T-helper 1 cell treated with Interleukin-12 subunit alpha and Interleukin-12 subunit beta and Interleukin-4 antibody, amounts not matched to agents 30 ng/mL and 1 ng/mL, for 36 hours (primary cell): ENCODE measurements around the gene ALDH4A1. TPM values are rescaled to one million over a fixed set of nuclear protein-coding genes. Genes with fewer than 3 reads are reported as not detected.
"Not testable (repeated sequence)": the region's sequence is repeated elsewhere in the genome, so short reads cannot be mapped to it uniquely, and the experiment has no call there.

ENCODE experiments used
- intact Hi-C: fragments of 100-400 bp; cut with micrococcal nuclease; formaldehyde crosslinking; loops from one replicate; pipeline ENCODE4 v1.15.1; 2024
- total RNA-seq: library from RNA; stranded (reverse); gene quantifications from 2 replicates; pipeline ENCODE4 v1.2.3, GENCODE V29; 2022

ALDH4A1 gene
- total RNA-seq, 1 donor from 2014 or later, result 3.6 TPM

DNA sequence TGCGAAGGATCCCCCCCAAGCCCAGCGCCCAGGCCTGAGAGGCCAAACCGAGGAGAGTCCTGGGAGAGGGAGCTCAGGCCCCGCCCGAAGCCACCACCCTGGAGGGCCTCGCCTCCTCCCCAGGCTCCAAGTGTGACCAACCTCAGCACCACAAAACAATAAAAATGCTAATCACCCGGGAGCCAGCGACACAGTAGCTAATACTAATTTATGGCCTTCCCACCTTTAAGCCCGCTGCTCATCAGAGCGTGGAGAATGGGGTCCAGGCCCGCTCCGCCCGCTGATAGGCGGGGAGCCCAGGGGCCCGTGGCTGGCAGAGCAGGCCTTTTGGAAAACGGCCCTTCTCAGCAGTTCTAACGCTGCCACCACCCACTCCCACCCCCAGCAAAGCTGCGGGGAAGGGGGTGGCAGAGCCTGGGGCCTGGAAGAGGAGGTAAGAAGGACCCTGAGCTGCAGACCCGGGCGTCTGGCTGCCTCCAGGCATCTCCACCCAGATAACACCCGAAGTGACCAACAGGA, 22.5 kb downstream of the ALDH4A1 start:
- intact Hi-C loops, result no loop called here

DNA sequence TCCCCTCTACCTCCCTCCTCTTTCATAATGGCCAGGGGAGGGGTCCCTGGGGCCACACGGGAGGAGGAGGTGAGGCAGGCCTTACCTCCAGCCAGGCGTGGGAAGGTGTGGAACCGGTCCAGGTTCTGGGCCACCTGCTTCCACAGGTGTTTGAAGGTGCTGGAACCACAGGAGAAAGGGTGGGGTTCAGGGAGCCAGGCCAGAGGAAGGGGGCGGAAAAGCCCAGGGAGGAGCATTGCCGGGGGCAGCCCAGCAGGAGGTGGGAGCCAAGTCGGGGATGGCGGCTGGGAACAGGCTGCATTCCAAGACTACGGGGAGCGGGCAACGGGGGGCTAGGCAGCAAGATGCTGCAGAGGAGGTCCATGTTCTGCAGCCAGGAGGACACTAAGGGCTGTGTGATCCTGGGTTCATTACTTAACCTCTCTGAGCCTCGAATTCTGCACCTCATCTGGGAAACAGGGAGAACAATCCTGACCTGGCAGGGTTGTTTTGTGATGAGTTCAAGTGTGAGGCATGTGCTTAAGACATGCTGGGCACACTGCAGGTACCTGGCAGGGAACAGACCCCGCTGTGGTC, 23.1 kb downstream of the ALDH4A1 start:
- intact Hi-C loops, result no loop called here

GRCh38 chr1:18878538-18879214, 23.7 kb downstream of the ALDH4A1 start:
- intact Hi-C loops, result no loop called here

GRCh38 chr1:18877282-18877681, 25.1 kb downstream of the ALDH4A1 start:
- intact Hi-C loops, result no loop called here

GRCh38 chr1:18876210-18876609, 26.1 kb downstream of the ALDH4A1 start:
- intact Hi-C loops, result no loop called here

DNA sequence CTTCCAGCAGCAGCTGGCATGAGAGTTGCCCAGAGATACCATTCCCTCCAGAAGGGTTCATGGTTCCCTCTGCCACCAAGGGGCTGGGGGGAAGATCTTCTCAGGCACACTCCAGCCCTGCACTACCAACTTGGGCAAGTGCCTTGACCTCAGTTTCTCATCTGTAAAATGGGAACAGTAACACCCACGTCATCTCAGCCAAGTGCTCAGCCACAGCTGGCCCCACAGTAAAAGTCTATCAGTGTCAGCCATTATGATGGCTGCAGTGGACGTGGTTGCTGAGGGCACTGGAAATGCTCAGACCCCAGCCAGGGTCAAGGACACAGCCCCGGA, 26.6 kb downstream of the ALDH4A1 start:
- intact Hi-C loops, result loop anchor here (2.0 kb wide), 1 partner anchor 279 kb away; no protein-coding TSS in a partner anchor

DNA sequence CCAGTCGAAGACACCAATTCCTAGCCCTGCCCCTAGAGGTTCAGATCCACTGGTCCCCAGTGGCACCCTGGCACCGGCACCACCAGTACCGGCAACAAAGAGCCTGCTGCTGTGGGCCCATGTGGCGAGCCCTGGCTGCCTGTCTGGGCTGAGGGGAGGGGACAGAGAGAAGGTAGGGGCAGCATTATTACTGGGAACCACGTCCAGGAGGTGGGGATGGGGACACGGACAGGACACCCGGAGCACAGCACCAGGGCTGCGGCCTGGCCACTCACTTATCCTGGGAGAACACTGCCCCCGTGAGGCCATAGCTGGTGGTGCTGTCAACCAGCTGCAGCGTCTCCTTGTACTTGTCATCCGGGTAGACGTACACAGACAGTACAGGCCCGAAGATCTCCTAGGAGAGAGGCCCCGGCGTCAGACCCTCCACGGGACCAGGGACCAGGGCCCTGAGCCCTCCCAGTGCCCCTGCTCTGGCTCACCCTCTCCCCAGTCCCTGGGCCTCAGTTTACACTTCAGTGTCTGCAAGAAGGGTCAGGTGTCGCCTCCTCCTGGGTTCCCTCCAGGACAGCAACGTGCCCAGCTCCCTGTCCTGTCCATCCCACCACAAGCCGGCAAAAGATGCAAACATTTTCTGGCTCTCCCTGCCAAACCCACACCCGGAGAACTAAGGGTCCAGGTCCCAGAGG, 27.1 kb downstream of the ALDH4A1 start:
- intact Hi-C loops, result loop anchor here (2.0 kb wide), 1 partner anchor 278 kb away; no protein-coding TSS in a partner anchor

- intact Hi-C loops, result loop anchor here (2.0 kb wide), 1 partner anchor 278 kb away; no protein-coding TSS in a partner anchor
Measured at GRCh38 chr1:18874600-18874999, 27.8 kb downstream of the ALDH4A1 start.

DNA sequence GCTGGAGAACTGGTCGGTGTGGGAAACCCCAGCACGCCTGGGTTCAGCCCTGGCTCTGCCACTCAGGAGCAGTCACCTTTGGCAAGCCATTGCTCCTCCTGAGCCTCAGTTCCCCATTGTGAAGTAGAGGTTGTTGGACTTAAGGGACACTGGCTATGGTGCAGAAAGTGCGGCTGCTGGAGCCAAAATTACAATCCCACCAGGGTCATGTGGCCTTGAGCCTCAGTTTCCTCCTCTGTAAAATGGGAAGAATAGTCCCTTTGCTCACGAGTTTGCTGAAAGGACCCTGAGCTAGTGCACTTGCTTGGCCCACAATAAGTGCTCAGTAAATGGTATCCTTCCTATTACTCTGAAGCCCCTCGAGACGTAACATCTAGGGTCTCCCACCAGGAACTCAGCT, 28.3 kb downstream of the ALDH4A1 start:
- intact Hi-C loops, result loop anchor here (2.0 kb wide), 1 partner anchor 277 kb away; no protein-coding TSS in a partner anchor

GRCh38 chr1:18872071-18872611, 30.2 kb downstream of the ALDH4A1 start:
- intact Hi-C loops, result no loop called here

- intact Hi-C loops, result no loop called here
Measured at GRCh38 chr1:18871401-18872070, 30.8 kb downstream of the ALDH4A1 start.

DNA sequence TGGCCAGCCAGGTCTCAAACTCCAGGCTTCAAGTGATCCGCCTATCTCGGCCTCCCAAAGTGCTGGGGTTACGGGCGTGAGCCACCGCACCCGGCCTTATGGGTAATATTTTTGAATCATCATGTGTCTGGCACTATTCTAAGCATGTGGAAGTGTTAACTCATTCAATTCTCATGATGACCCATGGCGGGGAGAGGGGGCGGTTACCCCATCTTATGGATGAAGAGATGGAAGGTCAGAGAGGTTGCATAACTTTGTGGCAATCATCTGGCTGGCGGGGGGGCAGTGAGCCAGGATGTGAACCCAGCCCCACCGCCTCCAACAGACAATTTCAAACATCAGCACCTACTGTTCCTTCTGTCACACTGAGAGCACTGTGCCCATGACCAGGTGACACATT, 31.4 kb downstream of the ALDH4A1 start:
- intact Hi-C loops, result no loop called here

DNA sequence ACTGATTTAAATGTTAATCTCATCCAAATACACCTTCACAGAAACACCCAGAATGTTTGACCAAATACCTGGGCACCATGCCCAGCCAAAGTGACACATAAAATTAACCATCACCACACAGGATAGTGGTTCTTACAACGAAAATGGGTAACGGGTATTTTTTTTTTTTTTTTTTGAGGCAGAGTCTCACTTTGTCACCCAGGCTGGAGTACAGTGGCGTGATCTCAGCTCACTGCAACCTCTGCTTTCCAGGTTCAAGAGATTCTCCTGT, 31.8 kb downstream of the ALDH4A1 start:
- intact Hi-C loops, result not testable (repeated sequence)

DNA sequence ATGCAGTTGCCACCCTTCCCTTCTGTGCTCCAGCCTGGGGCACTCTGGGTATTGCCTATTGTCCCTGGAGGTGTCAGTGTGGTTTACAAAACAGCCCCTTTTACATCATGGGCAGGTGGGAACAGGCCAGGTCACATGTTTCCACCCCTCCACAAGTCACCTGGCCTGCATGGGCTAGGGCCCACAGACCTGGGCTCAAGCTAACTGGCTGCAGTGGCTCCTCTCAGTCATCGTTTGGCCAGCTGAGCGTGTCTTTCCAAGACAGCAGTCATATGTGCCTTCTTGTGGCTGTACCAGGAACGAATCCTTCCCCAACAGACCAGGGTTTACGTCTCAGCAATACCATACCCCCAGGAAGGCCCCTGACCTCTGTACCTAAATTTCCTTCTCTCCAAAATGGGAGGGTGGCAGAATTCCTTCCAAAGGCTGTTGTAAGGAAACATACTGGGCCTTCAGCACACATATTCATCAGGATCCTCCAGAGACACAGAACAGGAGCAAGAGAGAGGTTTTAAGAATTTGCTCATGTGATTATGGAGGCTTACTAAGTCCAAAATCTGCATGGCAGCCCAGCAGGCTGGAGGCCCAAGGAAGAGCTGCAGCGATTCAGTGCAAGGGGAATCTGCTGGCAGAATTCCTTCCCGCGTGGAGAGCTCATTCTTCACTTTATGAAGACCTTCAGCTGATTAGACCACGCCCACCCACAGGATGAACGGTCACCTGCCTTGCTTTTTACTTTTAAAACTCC, 32.3 kb downstream of the ALDH4A1 start:
- intact Hi-C loops, result no loop called here

DNA sequence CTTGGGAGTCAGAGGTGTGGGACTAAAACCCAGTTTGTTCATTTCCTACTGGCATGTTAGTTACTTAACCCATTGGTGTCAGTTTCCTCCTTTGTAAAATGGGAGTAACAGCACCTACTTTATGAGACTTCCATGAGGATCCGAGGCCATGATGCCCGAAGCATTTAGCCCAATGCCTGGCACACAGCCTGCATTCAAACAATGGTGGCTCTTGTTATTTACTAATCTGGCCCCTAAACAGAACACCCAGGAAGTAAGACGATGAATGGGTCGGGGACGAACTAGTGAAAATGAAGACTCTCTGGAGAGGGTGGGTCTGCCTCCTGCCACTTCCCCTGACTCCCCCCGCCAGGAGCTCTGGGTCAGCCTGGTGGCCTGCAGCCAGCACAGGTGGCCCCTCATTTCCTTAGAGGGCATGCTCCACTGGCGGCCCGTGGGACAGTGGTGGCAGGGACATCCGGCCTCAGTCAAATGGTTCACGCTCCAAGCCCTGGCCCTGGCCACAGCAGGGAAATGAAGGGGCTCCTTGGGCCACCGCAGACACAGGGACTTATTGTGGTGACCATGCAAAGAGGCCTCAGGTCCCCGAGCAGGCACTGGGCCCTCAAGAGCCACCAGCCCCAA, 33.4 kb downstream of the ALDH4A1 start:
- intact Hi-C loops, result no loop called here

DNA sequence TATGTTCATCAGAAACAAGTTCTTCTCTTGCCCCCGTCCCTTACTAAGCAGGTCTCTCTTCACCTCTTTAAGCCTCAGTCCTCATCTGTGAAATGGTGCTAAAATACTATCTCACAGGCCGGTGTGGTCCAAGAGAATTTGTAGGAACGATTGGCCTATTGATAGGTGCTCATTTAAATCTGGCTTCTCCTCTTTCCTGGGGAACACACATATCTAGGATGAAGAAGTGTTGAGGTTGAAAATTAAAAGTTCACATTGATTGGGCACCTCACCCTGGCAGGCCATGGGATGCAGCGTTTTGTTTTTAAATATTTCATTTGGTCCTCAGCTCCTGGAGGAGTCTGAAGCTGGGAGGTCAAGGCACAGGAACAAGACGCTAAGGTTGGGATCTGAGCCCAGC, 34.0 kb downstream of the ALDH4A1 start:
- intact Hi-C loops, result no loop called here

GRCh38 chr1:18866846-18867245, 35.5 kb downstream of the ALDH4A1 start:
- intact Hi-C loops, result no loop called here

- intact Hi-C loops, result no loop called here
Measured at GRCh38 chr1:18866314-18866713, 36.0 kb downstream of the ALDH4A1 start.

GRCh38 chr1:18865176-18865575, 37.2 kb downstream of the ALDH4A1 start:
- intact Hi-C loops, result no loop called here

- intact Hi-C loops, result no loop called here
Measured at GRCh38 chr1:18861590-18861989, 40.8 kb downstream of the ALDH4A1 start.

DNA sequence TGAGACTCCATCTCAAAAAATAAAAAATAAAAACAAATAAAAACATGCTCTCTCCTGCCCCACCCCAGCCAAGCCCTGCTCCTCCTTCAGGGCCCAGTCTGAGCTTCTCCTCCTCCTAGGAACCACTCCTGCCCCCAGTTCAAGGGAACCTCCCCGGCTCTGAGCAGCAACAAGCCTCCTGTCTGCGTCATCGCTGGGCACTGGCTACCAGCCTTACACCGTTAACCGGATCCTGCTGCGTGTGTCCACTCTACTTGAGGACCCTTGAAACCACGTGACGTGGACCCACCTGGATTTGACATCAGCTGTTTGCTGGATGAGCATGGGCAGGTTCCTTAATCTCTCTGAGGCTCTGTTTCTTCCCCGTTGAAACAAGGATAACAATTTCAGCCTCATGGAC, 41.3 kb downstream of the ALDH4A1 start:
- intact Hi-C loops, result no loop called here
